ENCODE results near the gene LASP1.

LASP1 gene

DNA sequence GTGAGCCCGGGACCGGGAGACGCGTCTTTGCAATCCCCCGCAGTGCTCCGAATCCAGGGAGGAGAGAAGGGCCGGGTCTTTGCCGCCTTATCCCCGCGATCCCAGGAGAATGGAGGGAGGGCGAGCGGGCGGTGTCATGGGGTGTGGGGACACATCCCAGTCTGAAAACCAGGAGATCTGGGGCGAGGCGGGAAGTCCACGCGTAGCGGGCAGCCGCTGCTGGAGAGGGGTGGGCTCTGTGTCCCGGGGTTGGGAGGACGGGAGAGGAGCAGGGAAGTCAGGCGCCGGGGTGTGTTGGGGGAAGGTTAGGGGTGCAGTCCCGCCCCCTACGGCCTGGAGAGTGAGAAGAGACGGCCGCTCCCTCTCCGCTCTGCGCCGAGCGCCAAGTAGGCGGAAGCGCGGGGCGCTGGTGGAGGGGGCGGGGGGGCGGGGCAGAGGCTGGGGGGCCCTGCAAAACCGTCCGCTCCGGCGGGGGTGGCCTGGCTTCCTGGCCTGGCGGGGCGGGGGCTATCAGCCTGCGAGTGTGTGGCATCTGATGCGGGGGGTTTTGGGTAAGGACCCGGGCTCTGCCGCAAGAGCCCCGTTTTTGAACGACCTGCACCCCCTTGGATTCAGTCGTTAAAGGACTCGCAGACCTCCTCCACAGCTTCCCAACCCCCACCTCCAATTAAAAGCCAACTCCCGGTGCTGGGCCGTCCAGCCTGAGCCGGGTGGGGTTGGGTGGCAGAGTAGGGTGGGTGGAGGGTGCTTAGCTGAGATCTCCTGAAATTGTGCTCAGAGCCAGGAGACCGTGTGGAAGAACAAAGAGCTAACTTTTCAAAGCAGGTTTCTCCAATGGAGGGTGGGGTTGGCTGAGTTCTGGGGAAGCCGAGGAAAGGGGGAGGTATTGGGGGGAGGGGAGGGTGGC, 654 bp downstream of the LASP1 start:
- peak; percentile 45 to 79 (median 63) for DNase-seq

DNA sequence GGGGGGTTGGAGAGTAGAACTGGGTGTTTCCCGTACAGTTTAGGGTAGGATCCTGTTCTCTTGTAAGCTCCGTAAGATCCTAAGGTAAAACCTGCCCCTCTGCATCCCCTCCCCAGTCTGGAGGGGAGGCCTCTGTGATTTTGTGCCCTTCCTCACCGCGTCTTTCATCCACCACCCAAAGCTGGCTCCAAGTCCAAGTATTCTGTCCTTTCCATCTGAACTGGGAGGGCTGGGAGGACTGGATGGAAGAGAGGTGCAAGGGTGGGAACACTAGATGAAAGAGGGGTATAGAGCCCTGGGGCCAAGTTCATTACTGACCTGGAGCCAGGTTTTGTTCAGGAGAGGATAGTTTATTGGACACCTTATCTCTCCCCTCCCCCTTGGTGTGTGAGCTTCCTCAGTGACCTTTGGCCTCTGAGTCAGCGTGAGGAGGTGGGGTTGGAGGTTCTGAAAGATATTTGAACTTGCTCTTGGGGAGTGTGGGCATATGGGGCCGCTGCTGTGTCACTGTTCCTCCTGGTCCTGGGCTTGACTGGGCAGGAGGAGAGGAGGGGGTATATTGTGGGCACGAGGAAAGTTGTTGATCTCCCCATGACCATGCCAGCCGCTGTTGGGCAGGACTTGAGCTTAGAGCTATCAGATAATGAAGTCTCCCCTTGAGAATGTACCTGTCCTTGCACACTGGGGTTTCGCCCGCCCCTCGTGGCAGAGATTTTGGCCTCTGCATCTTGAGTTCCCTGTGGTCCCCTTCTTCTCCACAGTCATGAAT, 1.6 kb downstream of the LASP1 start:
- DNase-seq = peak in 4 of 5 donors; percentile 45 to 73 (median 57)

GRCh38 chr17:38872027-38872511, 2.2 kb downstream of the LASP1 start:
- peak in 1 of 5 donors; percentile 50 for DNase-seq

GRCh38 chr17:38872671-38873385, 3.0 kb downstream of the LASP1 start:
- DNase-seq = no peak

DNA sequence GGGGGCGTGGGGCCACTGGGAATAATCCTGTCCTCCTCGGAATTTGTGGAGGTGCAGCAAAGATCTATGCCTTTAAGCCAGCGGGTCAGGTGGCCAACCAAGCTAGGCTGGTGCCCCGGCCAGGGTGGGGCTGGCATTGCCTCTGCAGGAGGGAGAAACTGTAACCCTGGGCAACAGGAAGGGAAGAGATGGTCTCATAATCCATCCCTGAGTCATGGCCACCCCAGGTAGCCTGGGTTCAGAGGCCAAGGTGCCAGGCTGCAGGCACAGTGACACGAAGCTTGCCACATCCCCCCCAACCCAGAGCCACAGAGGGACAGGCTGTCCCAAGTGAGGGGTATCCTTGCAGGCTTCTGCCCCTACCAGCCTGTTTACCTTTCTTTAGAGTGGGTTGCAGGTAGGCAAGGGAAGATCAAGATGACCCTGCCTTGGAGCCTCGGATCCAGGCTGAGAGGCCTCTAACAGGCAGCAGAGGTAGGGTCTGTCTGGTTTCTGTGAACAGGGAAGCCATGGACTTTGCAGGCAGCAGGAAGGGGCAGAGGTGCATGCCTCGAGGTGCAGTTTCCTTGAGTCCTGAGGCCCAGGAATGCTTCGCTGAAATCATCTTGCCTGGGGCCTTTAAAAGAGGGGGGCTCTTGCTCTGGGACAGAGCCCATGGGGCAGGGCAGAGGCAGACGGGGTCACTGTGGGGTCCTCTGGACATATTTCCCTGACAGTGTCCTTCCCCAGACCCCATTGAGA, 4.0 kb downstream of the LASP1 start:
- no peak for DNase-seq

DNA sequence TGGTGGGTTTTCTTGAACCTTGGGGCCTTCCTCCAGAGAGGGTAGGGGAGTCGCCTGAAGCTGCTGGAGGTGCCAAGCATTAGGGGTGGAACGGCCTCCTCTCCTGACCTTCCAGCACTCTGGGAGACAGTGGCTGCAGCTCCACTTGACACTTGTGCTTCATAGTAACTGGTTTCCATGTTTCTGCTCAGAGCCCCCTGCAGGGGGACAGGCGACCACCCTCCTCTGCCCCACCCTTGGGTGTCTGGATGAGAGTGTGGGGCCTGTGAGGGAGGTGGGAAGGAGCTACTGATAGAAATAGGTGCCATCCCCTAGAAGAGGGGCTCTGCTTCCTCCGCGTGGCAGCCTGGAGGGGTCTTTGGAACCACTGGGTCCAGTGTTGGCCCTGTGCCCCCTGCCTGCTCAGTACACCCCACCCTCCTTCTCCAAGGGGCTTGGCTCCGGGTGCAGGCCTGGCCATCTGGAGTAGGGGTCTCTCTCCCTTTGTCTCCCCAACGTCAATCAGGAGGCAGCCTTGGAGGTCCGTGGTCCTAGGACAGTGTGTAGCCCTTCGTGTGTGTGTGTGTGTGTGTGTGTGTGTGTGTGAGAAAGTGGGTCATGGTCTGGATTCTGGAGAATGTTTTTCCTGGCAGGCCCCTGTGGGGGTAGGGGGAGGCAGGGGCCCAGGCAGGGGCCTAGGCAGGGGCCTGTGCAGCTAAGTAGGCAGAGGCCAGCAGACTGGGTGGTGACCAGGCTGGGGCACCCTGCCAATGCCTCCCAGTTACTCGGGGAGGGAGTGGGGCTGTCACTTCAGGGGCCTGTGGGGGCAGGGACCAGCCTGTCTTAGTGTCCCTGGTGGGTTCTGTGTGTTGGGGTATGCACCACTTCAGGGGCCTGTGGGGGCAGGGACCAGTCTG, 4.9 kb downstream of the LASP1 start:
- DNase-seq = no peak

GRCh38 chr17:38875477-38876075, 5.7 kb downstream of the LASP1 start:
- DNase-seq = no peak

DNA sequence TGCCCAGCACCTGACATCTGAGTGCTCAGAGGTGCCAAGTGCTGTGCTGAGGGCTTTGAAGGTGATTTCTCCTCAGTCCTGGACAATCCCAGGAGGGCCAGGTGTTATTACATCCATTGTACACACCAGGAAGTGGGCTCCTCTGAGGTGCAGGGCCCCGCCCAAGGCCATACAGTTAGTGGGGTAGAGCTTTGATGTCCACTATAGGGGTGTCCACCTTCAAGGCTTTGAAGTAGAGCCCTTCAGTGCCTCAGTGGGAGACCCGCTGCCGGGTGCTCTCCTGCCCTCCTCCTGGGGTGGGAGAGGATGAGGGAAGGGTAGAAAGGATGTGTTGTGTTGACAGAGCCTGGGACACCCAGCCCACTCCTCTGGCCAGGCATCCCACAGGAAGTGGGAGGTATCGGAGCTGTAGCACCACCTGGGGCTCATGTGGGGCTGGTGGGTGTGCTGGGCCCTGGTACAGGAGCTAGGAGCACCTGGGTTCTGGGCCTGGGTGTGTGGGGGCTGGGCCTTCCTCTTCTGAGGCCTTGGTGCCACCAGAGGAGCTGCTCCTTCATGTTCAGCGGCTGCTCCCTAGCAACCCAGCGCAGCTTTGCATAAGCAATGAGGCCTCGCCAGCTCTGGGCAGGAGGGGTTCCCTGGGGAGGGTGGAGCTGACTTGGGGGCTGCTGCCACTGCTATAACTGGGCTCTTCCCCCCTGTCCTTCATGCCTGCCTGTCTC, 7.4 kb downstream of the LASP1 start:
- DNase-seq = peak in 2 of 5 donors; percentile 33 to 42

GRCh38 chr17:38879878-38880665, 10.2 kb downstream of the LASP1 start:
- no peak for DNase-seq

GRCh38 chr17:38881600-38882191, 11.8 kb downstream of the LASP1 start:
- DNase-seq = no peak

DNA sequence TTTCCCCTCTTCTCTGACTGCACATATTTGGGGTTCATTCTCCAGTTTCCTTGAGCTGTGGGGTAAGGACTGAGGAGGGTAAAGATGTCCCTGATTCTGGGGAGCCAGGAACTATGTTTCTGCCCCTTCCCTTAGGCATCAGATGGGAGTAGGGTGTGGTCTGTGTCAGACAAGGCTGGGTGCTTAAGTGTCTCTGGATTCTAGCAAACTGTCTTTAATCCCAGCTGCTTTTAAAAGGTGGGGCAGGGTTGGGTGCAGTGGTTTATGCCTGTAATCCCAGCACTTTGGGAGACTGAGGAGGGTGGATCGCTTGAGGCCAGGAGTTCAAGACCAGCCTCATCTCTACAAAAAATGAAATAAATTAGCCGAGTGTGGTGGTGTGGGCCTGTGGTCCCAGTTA, 13.0 kb downstream of the LASP1 start:
- no peak for DNase-seq

DNA sequence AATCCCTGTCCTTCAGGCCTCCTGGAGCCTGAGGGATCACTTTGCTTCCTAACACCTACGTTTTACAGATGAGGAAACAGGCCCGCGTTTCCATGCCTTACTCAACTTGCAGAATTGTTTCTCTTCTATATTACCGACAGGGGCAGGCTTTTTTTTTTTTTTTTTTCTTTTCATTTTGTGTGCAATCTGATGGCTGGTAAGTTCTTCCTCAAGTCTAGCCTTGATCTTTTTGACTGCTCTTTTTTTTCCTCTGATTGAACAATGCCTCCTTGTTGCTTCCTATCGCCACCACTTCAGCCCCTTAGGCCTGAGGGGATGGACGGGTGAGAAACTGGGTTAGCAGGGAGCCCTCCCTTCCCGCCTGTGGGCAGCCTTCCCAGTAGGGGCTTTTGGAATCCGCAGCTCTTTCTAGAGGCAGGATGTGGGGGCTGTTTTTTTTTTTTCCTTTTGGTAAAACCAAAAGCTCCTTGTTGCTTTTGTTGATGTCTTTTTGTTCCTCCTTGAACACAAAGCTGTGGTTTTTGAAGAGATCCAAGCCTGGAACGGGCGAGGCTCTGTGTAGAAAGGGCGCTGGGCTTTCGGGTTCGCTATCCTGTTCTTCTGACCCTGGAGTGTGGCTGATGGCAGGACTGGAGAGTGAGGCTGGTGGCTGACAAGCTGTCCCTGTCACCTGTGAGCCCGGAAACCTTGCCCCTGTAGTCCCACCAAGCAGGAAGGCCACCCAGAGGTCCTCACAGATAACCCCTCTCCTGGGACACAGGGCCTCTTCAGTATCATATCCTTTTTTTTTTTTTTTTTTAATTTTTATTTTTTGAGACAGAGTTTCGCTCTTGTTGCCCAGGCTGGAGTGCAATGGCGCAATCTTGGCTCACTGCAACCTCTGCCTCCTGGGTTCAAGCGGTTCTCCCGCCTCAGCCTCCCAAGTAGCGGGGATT, 14.0 kb downstream of the LASP1 start:
- DNase-seq = peak in 1 of 5 donors; percentile 28

GRCh38 chr17:38885044-38885727, 15.3 kb downstream of the LASP1 start:
- no peak for DNase-seq

DNA sequence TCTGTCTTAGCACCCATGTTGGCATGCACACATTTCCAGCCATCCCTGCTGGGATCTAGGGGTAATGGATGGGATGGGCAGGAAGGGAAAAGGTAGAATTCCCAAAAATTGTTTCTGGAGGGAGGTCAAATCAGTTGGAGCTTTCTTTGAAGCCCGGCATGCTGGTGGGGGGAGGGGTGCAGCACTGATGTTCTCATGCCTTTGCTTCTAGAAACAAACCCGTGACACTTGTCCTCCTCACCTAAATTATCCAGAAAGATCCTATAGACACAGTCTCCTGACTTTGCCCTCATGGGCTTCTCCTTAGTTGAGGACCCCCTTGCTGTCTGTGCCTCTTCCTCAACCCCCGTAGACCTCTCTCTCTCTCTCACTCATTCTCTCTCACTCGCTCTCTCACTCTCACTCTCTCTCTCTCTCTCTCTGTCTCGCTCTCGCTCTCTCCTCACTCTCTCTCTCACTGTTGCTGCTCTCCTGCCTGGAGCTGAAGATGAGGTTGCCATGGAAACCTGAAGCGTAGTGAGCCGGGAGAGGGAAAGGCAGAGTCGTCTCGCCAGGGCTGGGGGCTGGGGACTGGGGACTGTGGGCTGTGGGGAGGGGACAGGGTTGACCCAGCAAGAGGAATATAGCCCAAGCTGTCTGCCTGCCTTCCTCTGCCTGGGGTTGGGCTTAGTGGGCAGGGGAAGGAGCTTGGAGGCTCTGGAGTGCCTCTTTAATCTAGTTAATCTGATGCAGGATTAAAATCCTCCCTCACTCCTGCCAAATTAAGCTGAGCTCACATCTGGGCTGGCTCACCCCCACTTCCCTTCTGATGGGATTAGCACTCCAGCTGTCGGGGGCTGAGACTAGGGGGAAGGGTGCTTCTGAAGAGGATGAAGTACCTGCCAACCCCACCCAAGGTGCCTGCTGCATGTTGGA, 16.1 kb downstream of the LASP1 start:
- no peak for DNase-seq

DNA sequence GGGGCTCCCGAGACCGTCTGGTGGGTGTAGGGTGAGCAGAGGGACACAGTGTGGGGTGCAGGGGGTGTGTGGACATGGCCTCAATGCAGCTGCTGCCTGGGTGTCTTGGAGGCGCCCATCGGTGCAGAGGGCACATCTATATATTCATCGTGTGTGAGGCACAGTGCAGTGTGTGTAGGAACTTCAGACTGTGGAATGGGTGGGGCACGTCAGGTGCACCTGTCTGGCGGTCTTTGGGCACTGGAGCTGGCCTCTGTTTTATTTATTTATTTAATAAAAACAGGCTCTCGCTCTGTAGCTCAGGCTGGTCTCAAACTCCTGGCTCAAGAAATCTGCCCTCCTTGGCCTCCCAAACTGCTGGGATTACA, 16.8 kb downstream of the LASP1 start:
- no peak for DNase-seq

- no peak for DNase-seq
These were observed 19.0 kb downstream of the LASP1 start for GRCh38 chr17:38888842-38889241.
